HL-60 (cell line): ENCODE data around the gene ACSL4.

Source experiments
- GABPA ChIP-seq: IDR thresholded peaks from 2 replicates; pipeline ENCODE4 v1.6.1; 2012; ENCODE audit warnings: low read depth
- REST ChIP-seq: IDR thresholded peaks from 2 replicates; pipeline ENCODE4 v1.6.1; 2012; ENCODE audit warnings: low read depth; ENCODE audit not compliant: insufficient replicate concordance
- TF ChIP-seq, protein P1 (sequence below): IDR thresholded peaks from one replicate; pipeline ENCODE4 v1.5.1; 2011; ENCODE audit warnings: low read length, control low read depth, inconsistent platforms; ENCODE audit not compliant: insufficient read depth

DNA sequence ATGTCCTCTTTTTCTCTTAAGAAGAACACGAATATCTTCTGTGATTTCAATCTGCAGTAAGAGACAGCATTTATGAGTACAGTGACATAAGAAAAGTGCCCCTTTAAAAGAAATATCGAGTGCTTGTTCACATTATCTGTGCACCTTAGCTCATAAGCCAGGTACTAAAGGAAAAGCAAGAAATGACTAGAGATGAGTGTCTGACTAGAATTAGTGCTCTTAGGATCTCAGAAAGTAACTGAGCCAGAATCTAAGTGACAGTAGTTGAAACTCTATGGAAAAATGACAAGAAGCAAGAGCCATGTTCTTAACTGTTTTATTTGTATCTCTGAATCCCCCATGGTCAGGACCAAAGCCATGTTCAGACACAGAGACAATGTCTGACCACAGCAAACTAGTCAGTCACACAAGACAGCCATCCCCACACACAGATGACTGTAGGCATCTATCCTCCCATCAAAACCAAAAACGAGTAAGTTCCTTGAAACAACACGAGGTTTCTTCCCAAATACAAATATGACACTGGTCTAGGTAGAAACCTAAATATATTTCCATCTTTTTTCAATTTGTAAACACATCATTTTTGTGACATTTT lies 36.8 kb downstream of the ACSL4 start:
- TF ChIP-seq, protein P1, sequence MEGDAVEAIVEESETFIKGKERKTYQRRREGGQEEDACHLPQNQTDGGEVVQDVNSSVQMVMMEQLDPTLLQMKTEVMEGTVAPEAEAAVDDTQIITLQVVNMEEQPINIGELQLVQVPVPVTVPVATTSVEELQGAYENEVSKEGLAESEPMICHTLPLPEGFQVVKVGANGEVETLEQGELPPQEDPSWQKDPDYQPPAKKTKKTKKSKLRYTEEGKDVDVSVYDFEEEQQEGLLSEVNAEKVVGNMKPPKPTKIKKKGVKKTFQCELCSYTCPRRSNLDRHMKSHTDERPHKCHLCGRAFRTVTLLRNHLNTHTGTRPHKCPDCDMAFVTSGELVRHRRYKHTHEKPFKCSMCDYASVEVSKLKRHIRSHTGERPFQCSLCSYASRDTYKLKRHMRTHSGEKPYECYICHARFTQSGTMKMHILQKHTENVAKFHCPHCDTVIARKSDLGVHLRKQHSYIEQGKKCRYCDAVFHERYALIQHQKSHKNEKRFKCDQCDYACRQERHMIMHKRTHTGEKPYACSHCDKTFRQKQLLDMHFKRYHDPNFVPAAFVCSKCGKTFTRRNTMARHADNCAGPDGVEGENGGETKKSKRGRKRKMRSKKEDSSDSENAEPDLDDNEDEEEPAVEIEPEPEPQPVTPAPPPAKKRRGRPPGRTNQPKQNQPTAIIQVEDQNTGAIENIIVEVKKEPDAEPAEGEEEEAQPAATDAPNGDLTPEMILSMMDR, result no peak
- TF ChIP-seq GABPA, result no peak
- TF ChIP-seq REST, result no peak
